Dendritic cell treated with granulocyte-macrophage colony-stimulating factor and Interleukin-4, amounts not matched to agents 40 ng/mL and 50 ng/mL, for 4 days (primary cell): ENCODE measurements around the gene CPLX1.

ENCODE experiments used
- H3K27ac Mint-ChIP-seq: one replicate; pipeline ENCODE4 v1.8.0; 2022; ENCODE audit warnings: mild to moderate bottlenecking, mixed read lengths
- H3K27me3 Mint-ChIP-seq: one replicate; pipeline ENCODE4 v1.8.0; 2022; ENCODE audit warnings: mild to moderate bottlenecking, mixed read lengths
- H3K36me3 Mint-ChIP-seq: one replicate; pipeline ENCODE4 v1.8.0; 2022; ENCODE audit warnings: low read depth, mixed read lengths
- H3K4me1 Mint-ChIP-seq: one replicate; pipeline ENCODE4 v1.8.0; 2022; ENCODE audit warnings: low read depth, mixed read lengths
- H3K4me3 Mint-ChIP-seq: one replicate; pipeline ENCODE4 v1.8.0; 2022; ENCODE audit warnings: mild to moderate bottlenecking, moderate library complexity, mixed read lengths
- H3K9me3 Mint-ChIP-seq: one replicate; pipeline ENCODE4 v1.8.0; 2022; ENCODE audit warnings: mixed read lengths
- intact Hi-C: fragments of 100-400 bp; cut with micrococcal nuclease; formaldehyde crosslinking; loops from one replicate; pipeline ENCODE4 v1.15.0; 2022

The CPLX1 gene

GRCh38 chr4:825971-826330 lies at the start of gene CPLX1:
TSS of gene CPLX1 (minus strand) at chr4:826129. CDS start at chr4:824522, 1,607 bp downstream.
- Mint-ChIP-seq H3K4me3 (peak within 1 kb of the TSS; percentile 21), H3K36me3 (no peaks in the 10 kb centered on the region), H3K27ac (no peak within 1 kb of the TSS), H3K4me1 (no peaks in the 10 kb centered on the region), H3K27me3 (peaks cover 81% of the 10 kb centered on the region), H3K9me3 (no peaks in the 10 kb centered on the region)
- intact Hi-C loops: no loop called here

GRCh38 chr4:874971-875817 lies 49.3 kb upstream of the CPLX1 start:
- H3K27ac Mint-ChIP-seq: no peak overlapping the region
- H3K4me1 Mint-ChIP-seq: no peaks in the 10 kb centered on the region
- H3K4me3 Mint-ChIP-seq: no peak overlapping the region
- peaks cover 100% of the 10 kb centered on the region for H3K36me3 Mint-ChIP-seq
- peaks cover 6% of the 10 kb centered on the region for H3K9me3 Mint-ChIP-seq
- H3K27me3 Mint-ChIP-seq: no peaks in the 10 kb centered on the region
- intact Hi-C loops: no loop called here

- Mint-ChIP-seq H3K27ac (no peak overlapping the region), H3K4me1 (no peaks in the 10 kb centered on the region), H3K36me3 (peaks cover 98% of the 10 kb centered on the region), H3K4me3 (no peak overlapping the region), H3K9me3 (peaks cover 12% of the 10 kb centered on the region), H3K27me3 (no peaks in the 10 kb centered on the region)
- intact Hi-C loops: no loop called here
Observed at GRCh38 chr4:874056-874455, 48.1 kb upstream of the CPLX1 start.

- no peak overlapping the region for H3K4me3 Mint-ChIP-seq
- peaks cover 12% of the 10 kb centered on the region for H3K9me3 Mint-ChIP-seq
- H3K36me3 Mint-ChIP-seq: peaks cover 98% of the 10 kb centered on the region
- H3K27me3 Mint-ChIP-seq: no peaks in the 10 kb centered on the region
- H3K27ac Mint-ChIP-seq: no peak overlapping the region
- H3K4me1 Mint-ChIP-seq: no peaks in the 10 kb centered on the region
- intact Hi-C loops: no loop called here
Observed at GRCh38 chr4:872241-872981, 46.5 kb upstream of the CPLX1 start.

- H3K27ac Mint-ChIP-seq: no peak overlapping the region
- H3K4me3 Mint-ChIP-seq: no peak overlapping the region
- intact Hi-C loops: no loop called here
- H3K9me3 Mint-ChIP-seq: peaks cover 12% of the 10 kb centered on the region
- H3K36me3 Mint-ChIP-seq: peaks cover 98% of the 10 kb centered on the region
- no peaks in the 10 kb centered on the region for H3K4me1 Mint-ChIP-seq
- no peaks in the 10 kb centered on the region for H3K27me3 Mint-ChIP-seq
Observed at GRCh38 chr4:871484-871883, 45.6 kb upstream of the CPLX1 start.

GRCh38 chr4:870951-871350 lies 45.0 kb upstream of the CPLX1 start:
- H3K9me3 Mint-ChIP-seq: peaks cover 12% of the 10 kb centered on the region
- H3K36me3 Mint-ChIP-seq: peaks cover 98% of the 10 kb centered on the region
- no peak overlapping the region for H3K27ac Mint-ChIP-seq
- no peaks in the 10 kb centered on the region for H3K4me1 Mint-ChIP-seq
- intact Hi-C loops: no loop called here
- no peaks in the 10 kb centered on the region for H3K27me3 Mint-ChIP-seq
- H3K4me3 Mint-ChIP-seq: no peak overlapping the region

- Mint-ChIP-seq H3K4me1 (no peaks in the 10 kb centered on the region), H3K27me3 (no peaks in the 10 kb centered on the region), H3K9me3 (peaks cover 12% of the 10 kb centered on the region), H3K4me3 (no peak overlapping the region), H3K36me3 (peaks cover 98% of the 10 kb centered on the region), H3K27ac (no peak overlapping the region)
- intact Hi-C loops: no loop called here
Observed at GRCh38 chr4:869776-870175, 43.8 kb upstream of the CPLX1 start.

GRCh38 chr4:868421-868820 lies 42.5 kb upstream of the CPLX1 start:
- intact Hi-C loops: no loop called here
- Mint-ChIP-seq H3K4me1 (no peaks in the 10 kb centered on the region), H3K4me3 (no peak overlapping the region), H3K9me3 (peaks cover 12% of the 10 kb centered on the region), H3K27ac (no peak overlapping the region), H3K36me3 (peaks cover 98% of the 10 kb centered on the region), H3K27me3 (no peaks in the 10 kb centered on the region)

- no peaks in the 10 kb centered on the region for H3K27me3 Mint-ChIP-seq
- intact Hi-C loops: no loop called here
- peaks cover 12% of the 10 kb centered on the region for H3K9me3 Mint-ChIP-seq
- H3K27ac Mint-ChIP-seq: no peak overlapping the region
- peaks cover 98% of the 10 kb centered on the region for H3K36me3 Mint-ChIP-seq
- H3K4me1 Mint-ChIP-seq: no peaks in the 10 kb centered on the region
- no peak overlapping the region for H3K4me3 Mint-ChIP-seq
Observed at GRCh38 chr4:867526-868250, 41.8 kb upstream of the CPLX1 start.

GRCh38 chr4:866761-867390 lies 40.9 kb upstream of the CPLX1 start:
- Mint-ChIP-seq H3K27ac (no peak overlapping the region), H3K4me3 (no peak overlapping the region), H3K36me3 (peaks cover 98% of the 10 kb centered on the region), H3K9me3 (peaks cover 12% of the 10 kb centered on the region), H3K4me1 (peaks cover 1% of the 10 kb centered on the region), H3K27me3 (no peaks in the 10 kb centered on the region)
- intact Hi-C loops: no loop called here

GRCh38 chr4:866068-866760 lies 40.3 kb upstream of the CPLX1 start:
- Mint-ChIP-seq H3K9me3 (peaks cover 12% of the 10 kb centered on the region), H3K4me3 (no peak overlapping the region), H3K36me3 (peaks cover 98% of the 10 kb centered on the region), H3K27ac (no peak overlapping the region), H3K4me1 (peaks cover 6% of the 10 kb centered on the region), H3K27me3 (no peaks in the 10 kb centered on the region)
- intact Hi-C loops: no loop called here

GRCh38 chr4:865572-865971 lies 39.6 kb upstream of the CPLX1 start:
- Mint-ChIP-seq H3K27me3 (no peaks in the 10 kb centered on the region), H3K9me3 (peaks cover 10% of the 10 kb centered on the region), H3K4me3 (no peak overlapping the region), H3K36me3 (peaks cover 98% of the 10 kb centered on the region), H3K4me1 (peaks cover 6% of the 10 kb centered on the region), H3K27ac (no peak overlapping the region)
- intact Hi-C loops: no loop called here

GRCh38 chr4:865121-865465 lies 39.2 kb upstream of the CPLX1 start:
- Mint-ChIP-seq H3K4me1 (peaks cover 6% of the 10 kb centered on the region), H3K9me3 (peaks cover 6% of the 10 kb centered on the region), H3K4me3 (no peak overlapping the region), H3K36me3 (peaks cover 98% of the 10 kb centered on the region), H3K27me3 (no peaks in the 10 kb centered on the region), H3K27ac (no peak overlapping the region)
- intact Hi-C loops: no loop called here
